H1 (cell line): ENCODE results near the gene JPT1. TPM values are rescaled to one million over a fixed set of nuclear protein-coding genes. Genes with fewer than 3 reads are reported as not detected.

Source experiments
- CTCF ChIA-PET: fragments of 300-600 bp; sonication (Branson Sonifier 250); formaldehyde crosslinking; loops from one replicate; lab custom pipeline; 2021; ENCODE audit not compliant: partially characterized antibody; lab: Charles Lee
- POLR2A ChIA-PET: fragments of 300-600 bp; sonication (Branson Sonifier 250); formaldehyde crosslinking; loops from one replicate; lab custom pipeline; 2021; ENCODE audit warnings: inconsistent platforms; ENCODE audit not compliant: partially characterized antibody; lab: Charles Lee
- DNase-seq, 2 experiments: peaks; one replicate each; pipeline versions ENCODE4 v3.0.0 to v3.0.0-alpha.2; 2010 to 2022; ENCODE audit warnings: low spot score in 2 of 2, low read depth in 1 of 2, mixed read lengths in 1 of 2
- FAIRE-seq: peaks from 2 replicates; lab custom pipeline; 2011; peaks lifted over from hg19 to GRCh38; lab: Jason Lieb, UNC
- H2AFZ ChIP-seq: 2 replicates; pipeline ENCODE4 v1.8.1; 2012; ENCODE audit warnings: low read length, inconsistent platforms
- H2AK5ac ChIP-seq: 2 replicates; pipeline ENCODE4 v1.6.1; 2013; ENCODE audit warnings: low read depth, low read length
- H2BK120ac ChIP-seq: replicated peaks from 2 replicates; pipeline ENCODE3; 2013; ENCODE audit warnings: low read depth, low read length, inconsistent platforms
- H2BK12ac ChIP-seq: 2 replicates; pipeline ENCODE4 v1.6.1; 2013; ENCODE audit warnings: low read depth, low read length
- H2BK15ac ChIP-seq: 2 replicates; pipeline ENCODE4 v1.6.1; 2013; ENCODE audit warnings: low read length
- H2BK20ac ChIP-seq: 2 replicates; pipeline ENCODE4 v1.6.1; 2013; ENCODE audit warnings: low read length
- H2BK5ac ChIP-seq: 2 replicates; pipeline ENCODE4 v1.6.1; 2013; ENCODE audit warnings: low read depth, low read length
- H3K14ac ChIP-seq: 2 replicates; pipeline ENCODE4 v1.6.1; 2013; ENCODE audit warnings: inconsistent platforms; ENCODE audit not compliant: insufficient read length
- H3K18ac ChIP-seq: 2 replicates; pipeline ENCODE4 v1.6.1; 2013; ENCODE audit warnings: low read length; ENCODE audit errors: extremely low read depth
- H3K23ac ChIP-seq: 2 replicates; pipeline ENCODE4 v1.6.1; 2013; ENCODE audit warnings: inconsistent platforms; ENCODE audit not compliant: insufficient read length
- H3K23me2 ChIP-seq: 2 replicates; pipeline ENCODE4 v1.6.1; 2013; ENCODE audit warnings: low read depth, low read length
- H3K27ac ChIP-seq: 2 replicates; pipeline ENCODE4 v1.6.1; 2011; ENCODE audit warnings: low read depth, low read length, inconsistent platforms
- H3K27me3 ChIP-seq, 4 experiments: replicated peaks in 1 of 4; 1 replicate in 1 of 4; 2 replicates in 3 of 4; pipeline versions ENCODE4 v1.6.1 to v1.8.1; 2011 to 2013; ENCODE audit warnings: low read length in 3 of 4, mild to moderate bottlenecking in 3 of 4, inconsistent platforms in 2 of 4, mixed read lengths in 2 of 4, moderate library complexity in 1 of 4; ENCODE audit not compliant: control insufficient read depth in 3 of 4, insufficient read depth in 3 of 4; ENCODE audit errors: extremely low read depth in 1 of 4
- H3K36me3 ChIP-seq, 4 experiments: 2 replicates each; pipeline versions ENCODE4 v1.6.1 to v1.8.1; 2011 to 2013; ENCODE audit warnings: mild to moderate bottlenecking in 4 of 4, low read length in 3 of 4, moderate library complexity in 2 of 4, control low read depth in 1 of 4, inconsistent platforms in 1 of 4; ENCODE audit not compliant: insufficient read depth in 4 of 4, control insufficient read depth in 2 of 4
- H3K4ac ChIP-seq: replicated peaks from 2 replicates; pipeline ENCODE3; 2013; ENCODE audit warnings: low read length, low read depth, mixed read lengths, inconsistent platforms; ENCODE audit not compliant: insufficient read length
- H3K4me1 ChIP-seq, 4 experiments: replicated peaks in 1 of 4; 1 replicate in 1 of 4; 2 replicates in 3 of 4; pipeline versions ENCODE4 v1.6.1 to v1.8.1; 2011 to 2013; ENCODE audit warnings: low read length in 3 of 4, inconsistent platforms in 2 of 4, mixed read lengths in 1 of 4; ENCODE audit not compliant: insufficient read depth in 4 of 4, control insufficient read depth in 3 of 4
- H3K4me2 ChIP-seq, 2 experiments: 2 replicates each; pipeline versions ENCODE4 v1.6.1 to v1.8.1; 2011 to 2013; ENCODE audit warnings: low read depth in 2 of 2, low read length in 2 of 2, control low read depth in 1 of 2, inconsistent platforms in 1 of 2, mild to moderate bottlenecking in 1 of 2; ENCODE audit not compliant: insufficient read depth in 1 of 2
- H3K4me3 ChIP-seq, 4 experiments: fragments of 200-600, 300-600 bp in 1 of 4; sonication (generic), shearing (Covaris generic), sonication (Bioruptor Twin) in 1 of 4; 2 replicates each; pipeline versions ENCODE4 v1.5.1 to v1.8.1; 2011 to 2016; ENCODE audit warnings: low read length in 4 of 4, low read depth in 3 of 4, control low read depth in 2 of 4, inconsistent platforms in 2 of 4, mild to moderate bottlenecking in 2 of 4, mixed read lengths in 1 of 4, moderate library complexity in 1 of 4; ENCODE audit not compliant: insufficient read depth in 2 of 4; ENCODE audit errors: extremely low read depth in 1 of 4
- H3K56ac ChIP-seq: replicated peaks from 2 replicates; pipeline ENCODE3; 2013; ENCODE audit warnings: low read depth, mild to moderate bottlenecking, mixed read lengths, low read length, inconsistent platforms; ENCODE audit not compliant: insufficient read length
- H3K79me1 ChIP-seq: 2 replicates; pipeline ENCODE4 v1.6.1; 2013; ENCODE audit warnings: low read depth, low read length, control low read depth
- H3K79me2 ChIP-seq, 2 experiments: 2 replicates each; pipeline versions ENCODE4 v1.6.1 to v1.8.1; 2012 to 2013; ENCODE audit warnings: low read length in 2 of 2, mild to moderate bottlenecking in 2 of 2, inconsistent platforms in 1 of 2; ENCODE audit not compliant: insufficient read depth in 2 of 2, control insufficient read depth in 1 of 2
- H3K9ac ChIP-seq, 4 experiments: replicated peaks in 1 of 4; 1 replicate in 1 of 4; 2 replicates in 3 of 4; pipeline versions ENCODE4 v1.6.1 to v1.8.1; 2011 to 2013; ENCODE audit warnings: low read depth in 3 of 4, low read length in 3 of 4, control low read depth in 2 of 4, mild to moderate bottlenecking in 2 of 4, moderate library complexity in 2 of 4, inconsistent platforms in 1 of 4; ENCODE audit errors: extremely low read depth in 1 of 4
- H3K9me3 ChIP-seq, 2 experiments: 2 replicates each; pipeline versions ENCODE4 v1.6.1 to v1.8.1; 2012 to 2013; ENCODE audit warnings: mild to moderate bottlenecking in 2 of 2, moderate library complexity in 2 of 2, control low read depth in 1 of 2, inconsistent platforms in 1 of 2, low read depth in 1 of 2, low read length in 1 of 2, mixed read lengths in 1 of 2; ENCODE audit not compliant: insufficient read depth in 2 of 2
- H4K20me1 ChIP-seq, 2 experiments: replicated peaks in 1 of 2; 2 replicates each; pipeline versions ENCODE3 to v1.8.1; 2011 to 2013; ENCODE audit warnings: inconsistent platforms in 2 of 2, low read length in 2 of 2, mild to moderate bottlenecking in 1 of 2; ENCODE audit not compliant: insufficient read depth in 2 of 2, control insufficient read depth in 1 of 2
- H4K5ac ChIP-seq: 2 replicates; pipeline ENCODE4 v1.6.1; 2013; ENCODE audit warnings: low read length, low read depth, mixed read lengths, inconsistent platforms; ENCODE audit not compliant: insufficient read length
- H4K8ac ChIP-seq: 2 replicates; pipeline ENCODE4 v1.8.0; 2013; ENCODE audit warnings: mild to moderate bottlenecking, moderate library complexity, low read length, inconsistent platforms; ENCODE audit not compliant: insufficient read depth; ENCODE audit errors: extremely low read depth
- H4K91ac ChIP-seq: replicated peaks from 2 replicates; pipeline ENCODE3; 2013; ENCODE audit warnings: low read length, mixed read lengths, inconsistent platforms; ENCODE audit not compliant: insufficient read length
- CHD1 ChIP-seq: IDR thresholded peaks from 2 replicates; pipeline ENCODE4 v1.6.1; 2012; ENCODE audit warnings: low read depth, low read length, improper control_type of control experiment
- KDM5A ChIP-seq: fragments of 200-600 bp; IDR thresholded peaks from 2 replicates; pipeline ENCODE4 v1.7.1; 2012; ENCODE audit warnings: mild to moderate bottlenecking, low read length, inconsistent platforms, mixed read lengths
- NRF1 ChIP-seq: IDR thresholded peaks from 2 replicates; pipeline ENCODE4 v1.6.1; 2011; ENCODE audit warnings: mild to moderate bottlenecking, low read depth, low read length, improper control_type of control experiment
- RBBP5 ChIP-seq: IDR thresholded peaks from 2 replicates; pipeline ENCODE4 v1.7.1; 2012; ENCODE audit warnings: low read depth, mild to moderate bottlenecking, inconsistent platforms, low read length, moderate library complexity, borderline replicate concordance
- WGBS, 2 experiments: shearing (Covaris generic) in 1 of 2; methylation state at CpG; one replicate each; pipeline versions ENCODE4 v1.1.6 to v1.1.7; 2013 to 2015; ENCODE audit warnings: low lambda C conversion rate in 2 of 2, mixed read lengths in 2 of 2, inconsistent platforms in 1 of 2, low coverage in 1 of 2, missing lambda C conversion rate in 1 of 2; ENCODE audit not compliant: insufficient replicate concordance in 2 of 2, insufficient coverage in 1 of 2, insufficient read length in 1 of 2; ENCODE audit errors: extremely low coverage in 1 of 2, missing lambda C conversion rate in 1 of 2; 5-methylcytosine and 5-hydroxymethylcytosine counted together
- polyA plus RNA-seq, 7 experiments: library from polyadenylated mRNA; depleted of rRNA in 3 of 7; stranded (reverse) in 5 of 7; unstranded in 2 of 7; fragments of >200 nt in 5 of 7; fragments of 200-250 nt in 2 of 7; gene quantifications; 1 replicate in 5 of 7; 2 replicates in 1 of 7; 4 replicates in 1 of 7; pipeline versions ENCODE4 v1.2.1 to v1.2.3, GENCODE V29; 2011 to 2013; ENCODE audit warnings: missing spikeins in 2 of 7, mixed read lengths in 2 of 7
- total RNA-seq: library from RNA; stranded (reverse); fragmentation: NEBNext Ultra II Directional; extraction: Animal tissue kit (Norgen Biotek cat#: 25700); gene quantifications from 2 replicates; pipeline ENCODE4 v1.2.1, GENCODE V29; 2021

JPT1 gene
- total and polyA plus RNA-seq, 2 of the 8 experiments (the other 6 are each of a cell fraction or from before 2014, with no cell fraction given), result 154 to 369 TPM

GRCh38 chr17:75103601-75104554, 50.4 kb downstream of the JPT1 start:
- Histone ChIP-seq H3K56ac (no peak overlapping the region), H3K79me2 (no peaks in the 10 kb centered on the region), H3K4me3 (no peak overlapping the region), H4K5ac (no peak overlapping the region), H2BK5ac (no peak overlapping the region), H3K9me3 (peaks cover 0 to 3% of the 10 kb centered on the region in 2 experiments; a peak in 2 of 4 replicates), H3K23ac (no peak overlapping the region), H2BK20ac (no peak overlapping the region), H3K9ac (no peak overlapping the region), H2AK5ac (no peak overlapping the region), H3K23me2 (peaks cover under 1% of the 10 kb centered on the region; the same call in 1 of the 2 replicates), H3K14ac (no peak overlapping the region), H3K27ac (no peak overlapping the region), H3K27me3 (no peaks in the 10 kb centered on the region), H4K8ac (no peak overlapping the region), H3K36me3 (peaks cover 0 to 9% (median 2%) of the 10 kb centered on the region in 4 experiments; a peak in 5 of 8 replicates), H2BK12ac (no peak overlapping the region), H3K18ac (no peak overlapping the region), H2BK15ac (no peak overlapping the region), H3K4me2 (no peak overlapping the region), H3K4me1 (no peaks in the 10 kb centered on the region; a peak in 1 of 7 replicates), H4K91ac (no peak overlapping the region), H3K4ac (no peak overlapping the region), H2AFZ (no peak overlapping the region), H2BK120ac (no peak overlapping the region), H4K20me1 (no peaks in the 10 kb centered on the region), H3K79me1 (no peaks in the 10 kb centered on the region)
- no peak for FAIRE-seq
- TF ChIP-seq RBBP5 (no peak), NRF1 (no peak), KDM5A (no peak), CHD1 (no peak)
- WGBS, 2 experiments, result 84% methylated on average over 11 of the region's 14 CpGs; no CpG with 5 or more reads in 1 of the 2 experiments
- DNase-seq, result no peak
- ChIA-PET CTCF (interaction anchor here (0.6 to 6.2 kb wide), 26 partner anchors 8 to 308 kb away, joined by 3 to 81 read pairs (median 7); partner anchors contain the start of genes MRPL58, NT5C, SLC16A5 and SUMO2), POLR2A (interaction anchor here (1.2 to 8.7 kb wide), 6 partner anchors 10 to 54 kb away, joined by 3 to 32 read pairs (median 4); partner anchors contain the start of genes JPT1 and SLC16A5)
